SK-N-MC (cell line): Measurements from ENCODE around the gene PTPRN2.

Experiments
- EZH2 ChIP-seq: fragments of 200-600 bp; sonication (generic); IDR thresholded peaks from one replicate; pipeline ENCODE4 v1.6.1; 2017; ENCODE audit warnings: antibody characterized with exemption
- POLR2AphosphoS5 ChIP-seq: IDR thresholded peaks from 2 replicates; pipeline ENCODE4 v1.6.1; 2012; ENCODE audit warnings: mild to moderate bottlenecking, low read depth, low read length, borderline replicate concordance

DNA sequence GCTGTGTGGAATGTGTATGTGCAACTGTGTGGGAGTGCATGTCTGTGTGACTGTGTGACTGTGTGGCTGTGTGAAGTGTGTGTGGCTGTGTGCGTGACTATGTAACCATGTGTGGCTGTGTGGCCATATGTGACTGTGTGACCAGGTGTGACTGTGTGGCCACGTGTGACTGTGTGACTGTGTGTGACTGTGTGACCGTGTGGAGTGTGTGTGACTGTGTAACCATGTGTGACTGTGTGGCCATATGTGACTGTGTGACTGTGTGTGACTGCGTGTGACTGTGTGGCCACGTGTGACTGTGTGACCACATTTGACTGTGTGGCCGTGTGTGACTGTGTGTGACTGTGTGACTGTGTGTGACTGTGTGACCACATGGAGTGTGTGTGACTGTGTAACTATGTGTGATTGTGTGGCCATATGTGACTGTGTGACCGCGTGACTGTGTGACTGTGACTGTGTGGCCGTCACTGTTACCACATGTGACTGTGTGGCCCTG lies 747.9 kb downstream of the PTPRN2 start:
- TF ChIP-seq EZH2 (no peak), POLR2AphosphoS5 (no peak)
